ENCODE measurements around the gene SNED1. TPM values are rescaled to one million over a fixed set of nuclear protein-coding genes. Genes with fewer than 3 reads are reported as not detected.

SNED1 gene
- total RNA-seq, 1 experiment from 2014 or later = 0.76 TPM

DNA sequence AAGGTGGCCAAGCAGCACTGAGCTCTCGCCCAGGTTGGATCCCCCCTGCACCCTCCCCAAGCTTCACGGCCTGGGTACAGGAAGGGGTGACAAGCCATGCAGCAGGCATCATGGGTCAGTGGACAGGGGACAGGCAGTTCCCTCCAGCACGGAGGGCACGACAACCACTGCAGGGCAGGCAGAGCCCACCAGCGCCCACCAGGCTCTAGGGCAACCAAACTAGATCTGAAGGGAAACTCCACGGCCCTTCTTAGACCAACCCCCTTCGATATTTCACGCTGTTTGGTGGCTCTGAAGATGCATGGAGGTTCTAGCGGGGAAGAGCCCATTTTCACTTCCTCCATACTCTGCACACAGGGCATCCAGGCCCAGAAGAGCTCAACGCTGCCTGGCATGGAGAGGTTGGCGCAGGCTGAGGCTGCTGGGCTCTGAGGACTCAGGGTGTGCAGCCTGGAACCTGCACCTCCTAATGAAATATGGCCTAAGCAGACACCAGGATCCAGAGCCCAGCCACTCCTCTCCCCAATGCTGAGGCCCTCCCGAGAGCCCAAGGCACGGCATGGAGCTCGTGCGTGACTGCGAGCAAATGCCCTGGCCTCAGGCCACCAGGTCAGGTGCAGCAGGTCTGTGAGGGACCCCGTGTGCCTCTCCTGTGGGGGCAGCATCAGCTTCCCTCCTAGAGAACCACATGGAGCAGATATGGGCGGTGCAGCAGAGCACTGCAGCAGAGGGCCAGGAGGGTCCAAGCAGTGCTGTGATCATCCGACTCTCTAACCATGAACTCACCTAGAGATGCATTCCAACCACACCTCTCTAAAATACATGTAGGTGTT is 112.4 kb downstream of the SNED1 start:
- DNase-seq = no peak
- intact Hi-C loops (cut with micrococcal nuclease; ENCODE audit: unreplicated experiment) = no loop called here
- no peaks in the 10 kb centered on the region for H3K27me3 Mint-ChIP-seq (ENCODE audit: unreplicated experiment)
- TF ChIP-seq CTCF (IDR thresholded peaks at IDR 0.05; ENCODE audit: unreplicated experiment) = no peak
- no peak overlapping the region for H3K4me3 Mint-ChIP-seq (ENCODE audit: low read depth, unreplicated experiment)
- no TSS peak for BruUV-seq (replicated peaks)
- CTCF ChIA-PET = no interaction called here
- H3K9me3 Mint-ChIP-seq (ENCODE audit: low read depth, unreplicated experiment) = no peaks in the 10 kb centered on the region
- H3K36me3 Mint-ChIP-seq (ENCODE audit: insufficient read depth, unreplicated experiment) = peaks cover 14% of the 10 kb centered on the region
- H3K27ac Mint-ChIP-seq (ENCODE audit: unreplicated experiment) = no peak overlapping the region
- H3K4me1 Mint-ChIP-seq (ENCODE audit: low read depth, unreplicated experiment) = no peaks in the 10 kb centered on the region

GRCh38 chr2:241111440-241111805 is 113.0 kb downstream of the SNED1 start:
- Mint-ChIP-seq H3K27me3 (ENCODE audit: unreplicated experiment) (no peaks in the 10 kb centered on the region), H3K27ac (ENCODE audit: unreplicated experiment) (no peak overlapping the region), H3K4me3 (ENCODE audit: low read depth, unreplicated experiment) (no peak overlapping the region), H3K36me3 (ENCODE audit: insufficient read depth, unreplicated experiment) (peaks cover 14% of the 10 kb centered on the region), H3K9me3 (ENCODE audit: low read depth, unreplicated experiment) (no peaks in the 10 kb centered on the region), H3K4me1 (ENCODE audit: low read depth, unreplicated experiment) (no peaks in the 10 kb centered on the region)
- intact Hi-C loops (cut with micrococcal nuclease; ENCODE audit: unreplicated experiment) = no loop called here
- no TSS peak for BruUV-seq (replicated peaks)
- no peak for TF ChIP-seq CTCF (IDR thresholded peaks at IDR 0.05; ENCODE audit: unreplicated experiment)
- CTCF ChIA-PET = no interaction called here
- no peak for DNase-seq

- H3K27ac Mint-ChIP-seq (ENCODE audit: unreplicated experiment) = no peak overlapping the region
- no peaks in the 10 kb centered on the region for H3K27me3 Mint-ChIP-seq (ENCODE audit: unreplicated experiment)
- no peak overlapping the region for H3K4me3 Mint-ChIP-seq (ENCODE audit: low read depth, unreplicated experiment)
- no peaks in the 10 kb centered on the region for H3K4me1 Mint-ChIP-seq (ENCODE audit: low read depth, unreplicated experiment)
- H3K9me3 Mint-ChIP-seq (ENCODE audit: low read depth, unreplicated experiment) = no peaks in the 10 kb centered on the region
- TF ChIP-seq CTCF (IDR thresholded peaks at IDR 0.05; ENCODE audit: unreplicated experiment) = no peak
- H3K36me3 Mint-ChIP-seq (ENCODE audit: insufficient read depth, unreplicated experiment) = peaks cover 14% of the 10 kb centered on the region
- no TSS peak for BruUV-seq (replicated peaks)
- DNase-seq = no peak
- CTCF ChIA-PET = no interaction called here
- intact Hi-C loops (cut with micrococcal nuclease; ENCODE audit: unreplicated experiment) = no loop called here
Measured at GRCh38 chr2:241112046-241112445, 113.6 kb downstream of the SNED1 start.

- no peak for TF ChIP-seq CTCF (IDR thresholded peaks at IDR 0.05; ENCODE audit: unreplicated experiment)
- H3K36me3 Mint-ChIP-seq (ENCODE audit: insufficient read depth, unreplicated experiment) = peaks cover 14% of the 10 kb centered on the region
- H3K27ac Mint-ChIP-seq (ENCODE audit: unreplicated experiment) = no peak overlapping the region
- no peaks in the 10 kb centered on the region for H3K4me1 Mint-ChIP-seq (ENCODE audit: low read depth, unreplicated experiment)
- intact Hi-C loops (cut with micrococcal nuclease; ENCODE audit: unreplicated experiment) = no loop called here
- H3K4me3 Mint-ChIP-seq (ENCODE audit: low read depth, unreplicated experiment) = no peak overlapping the region
- no TSS peak for BruUV-seq (replicated peaks)
- no peak for DNase-seq
- no peaks in the 10 kb centered on the region for H3K27me3 Mint-ChIP-seq (ENCODE audit: unreplicated experiment)
- CTCF ChIA-PET = no interaction called here
- H3K9me3 Mint-ChIP-seq (ENCODE audit: low read depth, unreplicated experiment) = no peaks in the 10 kb centered on the region
Measured at GRCh38 chr2:241112592-241112991, 114.2 kb downstream of the SNED1 start.

All from Calu3 (cell line).